Adipocyte (in vitro differentiated cells): ENCODE measurements around the gene OR7D4.
A peak's percentile ranks its signal among the peaks of the same experiment; 100 is the strongest.

Experiments used
- DNase-seq: peaks from one replicate; pipeline ENCODE4 v3.0.0-alpha.2; 2015; ENCODE audit warnings: low read depth
- H3K27me3 ChIP-seq: replicated peaks from 2 replicates; pipeline ENCODE4 v1.7.0; 2013; ENCODE audit warnings: mild to moderate bottlenecking, low read length, moderate library complexity; ENCODE audit not compliant: control insufficient read depth, insufficient read depth
- H3K36me3 ChIP-seq: 2 replicates; pipeline ENCODE4 v1.7.0; 2013; ENCODE audit warnings: low read length, mild to moderate bottlenecking, moderate library complexity; ENCODE audit not compliant: control insufficient read depth, insufficient read depth, severe bottlenecking
- H3K4me1 ChIP-seq: 2 replicates; pipeline ENCODE4 v1.7.0; 2013; ENCODE audit warnings: mild to moderate bottlenecking, low read length, moderate library complexity; ENCODE audit not compliant: control insufficient read depth, insufficient read depth
- H3K4me3 ChIP-seq: 2 replicates; pipeline ENCODE4 v1.7.0; 2013; ENCODE audit warnings: mild to moderate bottlenecking, low read length, moderate library complexity
- H3K9ac ChIP-seq: 2 replicates; pipeline ENCODE4 v1.7.0; 2013; ENCODE audit warnings: mild to moderate bottlenecking, low read length, moderate library complexity
- H3K9me3 ChIP-seq: 2 replicates; pipeline ENCODE4 v1.7.0; 2013; ENCODE audit warnings: mild to moderate bottlenecking, low read length, moderate library complexity; ENCODE audit not compliant: control insufficient read depth

Gene OR7D4

GRCh38 chr19:9166846-9167245 is 52.5 kb downstream of the OR7D4 start:
- Histone ChIP-seq H3K4me1 (peaks cover 11% of the 10 kb centered on the region), H3K4me3 (no peak overlapping the region), H3K36me3 (peaks cover 46% of the 10 kb centered on the region), H3K9me3 (peaks cover 18% of the 10 kb centered on the region), H3K9ac (no peak overlapping the region), H3K27me3 (no peaks in the 10 kb centered on the region)
- DNase-seq = no peak

- peaks cover 62% of the 10 kb centered on the region for H3K36me3 ChIP-seq
- H3K9ac ChIP-seq = no peak overlapping the region
- DNase-seq = no peak
- H3K4me1 ChIP-seq = no peaks in the 10 kb centered on the region
- H3K9me3 ChIP-seq = peaks cover 34% of the 10 kb centered on the region
- H3K4me3 ChIP-seq = no peak overlapping the region
- H3K27me3 ChIP-seq = no peaks in the 10 kb centered on the region
These were observed 54.1 kb downstream of the OR7D4 start for GRCh38 chr19:9165261-9165660.

- Histone ChIP-seq H3K9ac (no peak overlapping the region), H3K4me1 (no peaks in the 10 kb centered on the region), H3K9me3 (peaks cover 55% of the 10 kb centered on the region), H3K4me3 (peak overlapping the region; percentile 45), H3K36me3 (peaks cover 89% of the 10 kb centered on the region), H3K27me3 (no peaks in the 10 kb centered on the region)
- DNase-seq = no peak
These were observed 58.0 kb downstream of the OR7D4 start for GRCh38 chr19:9161427-9161826.
